T-cell (primary cell): ENCODE data around the gene IQSEC1. TPM values are rescaled to one million over a fixed set of nuclear protein-coding genes. Genes with fewer than 3 reads are reported as not detected.
"Not testable (repeated sequence)": the region's sequence is repeated elsewhere in the genome, so short reads cannot be mapped to it uniquely, and the experiment has no call there.

Source experiments
- ATAC-seq, 4 experiments: fragments of 200-7000 bp in 3 of 4; fragments of 150-1000 bp in 1 of 4; cut with Tn5 transposase; replicated peaks in 1 of 4; 1 replicate in 3 of 4; 2 replicates in 1 of 4; pipeline ENCODE4 v1.10.0; 2021; ENCODE audit warnings: moderate library complexity in 3 of 4, mild to moderate bottlenecking in 2 of 4, moderate number of reproducible peaks in 1 of 4
- CTCF ChIA-PET, 2 donors: fragments of 300-600 bp; sonication (Branson Sonifier 250); formaldehyde crosslinking; loops; one replicate each; lab custom pipeline; 2022; ENCODE audit warnings: antibody characterized with exemption in 2 of 2; lab: Charles Lee
- POLR2A ChIA-PET, 2 donors: fragments of 300-600 bp; sonication (Branson Sonifier 250); formaldehyde crosslinking; loops; one replicate each; lab custom pipeline; 2022; ENCODE audit warnings: antibody characterized with exemption in 2 of 2; lab: Charles Lee
- DNase-seq, 35 experiments: peaks; one replicate each; pipeline versions ENCODE4 v3.0.0 to v3.0.0-alpha.2; 2013 to 2023
- H3K27ac ChIP-seq: one replicate; pipeline ENCODE4 v1.5.1; 2013; ENCODE audit warnings: low read length
- H3K27me3 ChIP-seq, 2 experiments: replicated peaks in 1 of 2; 1 replicate in 1 of 2; 2 replicates in 1 of 2; pipeline versions ENCODE4 v1.6.1 to v1.7.0; 2013; ENCODE audit warnings: low read length in 1 of 2, mixed read lengths in 1 of 2; ENCODE audit not compliant: control insufficient read depth in 2 of 2, insufficient read depth in 2 of 2; ENCODE audit errors: extremely low read depth in 1 of 2
- H3K36me3 ChIP-seq, 2 donors: 1 replicate in 1 of 2; 2 replicates in 1 of 2; pipeline versions ENCODE4 v1.6.1 to v1.7.0; 2013; ENCODE audit warnings: low read length in 1 of 2; ENCODE audit not compliant: control insufficient read depth in 2 of 2, insufficient read depth in 1 of 2; ENCODE audit errors: extremely low read depth in 1 of 2
- H3K4me1 ChIP-seq, 2 experiments: 1 replicate in 1 of 2; 2 replicates in 1 of 2; pipeline versions ENCODE4 v1.6.1 to v1.7.0; 2013; ENCODE audit warnings: low read length in 2 of 2, mixed read lengths in 1 of 2; ENCODE audit not compliant: insufficient read depth in 2 of 2, control insufficient read depth in 1 of 2; ENCODE audit errors: extremely low read depth in 1 of 2
- H3K4me3 ChIP-seq, 2 donors: 1 replicate in 1 of 2; 2 replicates in 1 of 2; pipeline versions ENCODE4 v1.5.1 to v1.7.0; 2013; ENCODE audit warnings: mild to moderate bottlenecking in 2 of 2, low read length in 1 of 2, moderate library complexity in 1 of 2; ENCODE audit not compliant: control insufficient read depth in 1 of 2; ENCODE audit errors: extremely low read depth in 1 of 2
- H3K9me3 ChIP-seq: 2 replicates; pipeline ENCODE4 v1.7.0; 2013
- H3K27ac Mint-ChIP-seq, 2 donors: one replicate each; pipeline ENCODE4 v1.8.0; 2020 to 2021; ENCODE audit warnings: mild to moderate bottlenecking in 2 of 2, mixed read lengths in 2 of 2
- H3K27me3 Mint-ChIP-seq, 2 donors: one replicate each; pipeline ENCODE4 v1.8.0; 2021 to 2022; ENCODE audit warnings: mixed read lengths in 2 of 2
- H3K36me3 Mint-ChIP-seq: one replicate; pipeline ENCODE4 v1.8.0; 2021; ENCODE audit warnings: mixed read lengths
- H3K4me1 Mint-ChIP-seq, 3 donors: one replicate each; pipeline ENCODE4 v1.8.0; 2020 to 2022; ENCODE audit warnings: mixed read lengths in 3 of 3, mild to moderate bottlenecking in 1 of 3
- H3K4me3 Mint-ChIP-seq, 3 donors: one replicate each; pipeline ENCODE4 v1.8.0; 2020 to 2022; ENCODE audit warnings: mild to moderate bottlenecking in 3 of 3, mixed read lengths in 3 of 3, moderate library complexity in 3 of 3
- H3K9me3 Mint-ChIP-seq, 3 donors: one replicate each; pipeline ENCODE4 v1.8.0; 2020 to 2022; ENCODE audit warnings: mixed read lengths in 3 of 3
- WGBS: methylation state at CpG from one replicate; pipeline ENCODE4 v1.1.5; 2013; ENCODE audit warnings: missing lambda C conversion rate; ENCODE audit not compliant: insufficient coverage; 5-methylcytosine and 5-hydroxymethylcytosine counted together
- total RNA-seq, 35 experiments: library from RNA in 6 of 35; stranded (reverse) in 6 of 35; fragments of 120-200 nt in 1 of 35; gene quantifications; one replicate each; pipeline versions ENCODE4 v1.2.1 to v1.2.4 and lab custom pipeline; 2013 to 2026

Gene IQSEC1
- total RNA-seq, 5 donors from 2014 or later (not counting 1 experiment from before 2014, with no cell fraction given), result 73.7 to 113 (median 86.9) TPM

DNA sequence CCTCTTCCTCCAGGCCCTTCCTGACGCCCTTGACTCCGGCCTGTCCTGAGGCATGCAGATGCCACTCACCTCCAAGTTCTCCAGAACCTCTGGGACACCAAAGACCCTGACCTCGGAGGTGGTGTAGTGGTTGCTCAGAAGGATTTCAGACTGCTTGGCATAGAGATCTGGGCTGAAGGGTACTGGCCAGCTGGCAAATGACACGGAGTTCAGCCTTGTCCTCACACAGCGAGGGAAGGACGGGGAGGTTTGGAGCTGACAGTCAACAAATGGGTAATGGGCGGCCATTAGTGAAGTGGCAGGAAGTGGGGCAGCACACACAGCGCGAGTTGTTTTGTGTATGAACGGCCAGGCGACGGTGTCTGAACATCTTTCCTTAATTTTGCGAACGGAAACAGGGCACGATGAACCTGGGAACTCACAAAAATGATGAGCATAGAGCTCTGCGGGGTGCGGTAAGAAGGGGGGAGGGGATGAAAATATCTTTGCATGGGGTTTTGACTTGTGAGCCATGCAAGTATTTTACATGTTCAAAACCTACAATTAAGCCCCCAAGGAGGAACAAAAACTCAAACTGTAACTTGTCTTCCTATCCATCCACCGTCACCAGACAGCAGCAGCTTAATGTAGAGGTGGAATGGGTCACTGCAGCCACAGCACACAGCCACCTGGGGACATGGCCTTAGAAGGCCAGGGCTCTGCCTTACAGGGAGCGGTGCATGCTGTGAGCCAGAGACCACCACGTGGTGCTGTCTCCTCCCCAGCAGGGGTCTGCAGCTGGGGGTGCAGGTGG lies 188.2 kb downstream of the IQSEC1 start:
- Mint-ChIP-seq H3K36me3 (no peaks in the 10 kb centered on the region), H3K4me1 (peaks cover 6 to 18% (median 11%) of the 10 kb centered on the region in 3 donors), H3K4me3 (no peak overlapping the region), H3K27me3 (peaks cover 13 to 20% of the 10 kb centered on the region in 2 donors), H3K27ac (no peak overlapping the region), H3K9me3 (no peaks in the 10 kb centered on the region)
- Histone ChIP-seq H3K27me3 (peaks cover 0 to 40% of the 10 kb centered on the region in 2 experiments), H3K4me1 (peaks cover 5 to 7% of the 10 kb centered on the region in 2 experiments), H3K4me3 (no peak overlapping the region), H3K27ac (no peak overlapping the region), H3K9me3 (no peaks in the 10 kb centered on the region), H3K36me3 (peaks cover 0 to 4% of the 10 kb centered on the region in 2 donors)
- ATAC-seq (no peak), DNase-seq (no peak)
- ChIA-PET CTCF (no interaction called here), POLR2A (no interaction called here)
- 92% methylated on average over 13 of the region's 20 CpGs for WGBS

DNA sequence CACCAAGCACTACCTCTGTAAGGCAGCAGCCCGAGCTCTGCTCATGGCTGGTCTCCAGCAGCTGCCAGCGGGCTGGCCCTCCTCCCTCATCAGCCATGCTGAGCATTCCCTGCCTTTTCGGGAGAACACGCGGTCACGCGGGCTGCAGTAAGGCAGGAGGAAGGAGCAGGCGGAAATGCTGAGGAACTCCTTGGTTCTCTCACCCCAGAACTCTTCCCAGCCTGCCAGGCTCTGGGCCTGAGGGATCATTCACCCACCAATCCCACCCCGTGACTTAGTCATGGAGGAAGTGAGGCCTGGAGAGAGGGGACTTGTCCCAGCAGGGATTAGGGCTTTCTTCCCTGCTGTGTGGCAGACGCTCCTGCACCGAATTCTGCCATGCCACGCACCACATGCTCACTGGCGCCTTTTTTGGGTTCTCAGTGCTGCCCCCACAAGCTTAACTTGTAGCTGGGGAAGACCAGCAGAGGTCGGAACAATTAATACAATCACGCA lies 189.0 kb downstream of the IQSEC1 start:
- ChIA-PET CTCF (no interaction called here), POLR2A (no interaction called here)
- Histone ChIP-seq H3K9me3 (no peaks in the 10 kb centered on the region), H3K27me3 (peaks cover 0 to 40% of the 10 kb centered on the region in 2 experiments), H3K36me3 (peaks cover 0 to 4% of the 10 kb centered on the region in 2 donors), H3K4me3 (no peak overlapping the region), H3K4me1 (peaks cover 5 to 7% of the 10 kb centered on the region in 2 experiments), H3K27ac (no peak overlapping the region)
- Mint-ChIP-seq H3K9me3 (no peaks in the 10 kb centered on the region), H3K27ac (no peak overlapping the region), H3K4me1 (peaks cover 6 to 18% (median 11%) of the 10 kb centered on the region in 3 donors), H3K4me3 (no peak overlapping the region), H3K36me3 (no peaks in the 10 kb centered on the region), H3K27me3 (peaks cover 9 to 17% of the 10 kb centered on the region in 2 donors)
- DNase-seq, result no peak
- no peak for ATAC-seq
- 86% methylated on average over 2 of the region's 15 CpGs for WGBS

DNA sequence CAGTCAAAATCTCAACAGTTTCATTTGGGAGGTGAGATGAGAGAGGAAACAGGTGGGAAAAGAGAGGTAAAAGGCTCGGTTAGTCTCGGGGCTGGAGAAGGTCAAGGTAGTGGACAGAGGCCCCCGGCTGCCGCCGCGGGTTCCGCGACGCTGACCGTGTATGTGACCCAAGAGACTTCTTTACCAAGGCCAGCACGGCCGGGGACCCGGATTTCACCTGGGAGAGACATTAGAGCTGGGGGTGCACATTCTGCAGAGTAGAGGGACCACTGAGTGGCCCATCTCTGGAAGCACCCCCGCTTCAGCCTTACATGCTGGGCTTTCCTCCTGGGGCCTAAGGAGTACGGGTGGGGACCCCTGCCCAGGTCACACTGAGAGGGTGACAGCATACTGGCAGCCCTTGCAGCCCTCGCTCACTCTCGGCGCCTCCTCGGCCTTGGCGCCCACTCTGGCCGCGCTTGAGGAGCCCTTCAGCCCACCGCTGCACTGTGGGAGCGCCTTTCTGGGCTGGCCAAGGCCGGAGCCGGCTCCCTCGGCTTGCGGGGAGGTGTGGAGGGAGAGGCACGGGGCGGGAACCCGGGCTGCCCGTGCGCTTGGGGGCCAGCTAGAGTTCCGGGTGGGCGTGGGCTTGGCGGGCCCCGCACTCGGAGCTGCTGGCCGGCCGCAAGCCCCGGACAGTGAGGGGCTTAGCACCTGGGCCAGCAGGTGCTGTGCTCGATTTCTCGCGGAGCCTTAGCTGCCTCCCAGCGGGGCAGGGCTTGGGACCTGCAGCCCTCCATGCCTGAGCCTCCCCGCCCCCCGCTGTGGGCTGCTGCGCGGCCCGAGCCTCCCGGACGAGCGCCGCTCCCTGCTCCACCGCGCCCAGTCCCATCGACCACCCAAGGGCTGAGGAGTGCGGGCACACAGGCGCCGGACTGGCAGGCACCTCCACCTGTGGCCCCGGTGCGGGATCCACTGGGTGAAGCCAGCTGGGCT lies 190.6 kb downstream of the IQSEC1 start:
- CTCF ChIA-PET, result no interaction called here
- Mint-ChIP-seq H3K9me3 (no peaks in the 10 kb centered on the region), H3K27me3 (peaks cover 3 to 11% of the 10 kb centered on the region in 2 donors), H3K4me3 (no peak overlapping the region), H3K27ac (no peak overlapping the region), H3K36me3 (no peaks in the 10 kb centered on the region), H3K4me1 (peaks cover 6 to 18% (median 11%) of the 10 kb centered on the region in 3 donors)
- ATAC-seq, result no peak
- Histone ChIP-seq H3K4me3 (no peak overlapping the region), H3K27ac (no peak overlapping the region), H3K4me1 (peaks cover 5 to 7% of the 10 kb centered on the region in 2 experiments), H3K27me3 (peaks cover 0 to 31% of the 10 kb centered on the region in 2 experiments), H3K9me3 (no peaks in the 10 kb centered on the region), H3K36me3 (peaks cover 0 to 4% of the 10 kb centered on the region in 2 donors)
- 94% methylated on average over 59 of the region's 62 CpGs for WGBS
- POLR2A ChIA-PET, result no interaction called here
- DNase-seq, result no peak

DNA sequence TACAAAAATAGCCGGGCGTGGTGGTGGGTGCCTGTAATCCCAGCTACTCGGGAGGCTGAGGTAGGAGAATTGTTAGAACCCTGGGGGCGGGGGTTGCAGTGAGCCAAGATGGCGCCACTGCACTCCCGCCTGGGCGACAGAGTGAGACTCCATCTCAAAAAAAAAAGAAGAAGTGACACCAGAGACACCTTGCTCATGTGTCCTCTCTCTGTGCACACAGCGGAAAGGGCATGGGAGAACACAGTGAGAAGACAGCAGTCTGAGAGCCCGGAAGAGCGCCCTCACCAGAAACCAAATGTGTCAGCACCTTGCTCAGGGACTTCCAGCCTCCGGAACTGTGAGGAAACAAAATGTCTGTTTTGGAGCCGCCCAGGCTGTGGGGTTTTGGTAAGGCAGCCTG lies 191.4 kb downstream of the IQSEC1 start:
- H3K9me3 Mint-ChIP-seq, H3K36me3 ChIP-seq, H3K4me3 Mint-ChIP-seq, H3K27ac ChIP-seq, H3K27me3 Mint-ChIP-seq, DNase-seq, CTCF ChIA-PET, H3K27ac Mint-ChIP-seq, H3K36me3 Mint-ChIP-seq, H3K4me3 ChIP-seq, POLR2A ChIA-PET, H3K4me1 ChIP-seq, H3K9me3 ChIP-seq, ATAC-seq: not testable (repeated sequence)
- peaks cover 0 to 27% of the 10 kb centered on the region in 2 experiments for H3K27me3 ChIP-seq
- WGBS, result 94% methylated on average over 10 of the region's 12 CpGs
- peaks cover 6 to 18% (median 11%) of the 10 kb centered on the region in 3 donors for H3K4me1 Mint-ChIP-seq

DNA sequence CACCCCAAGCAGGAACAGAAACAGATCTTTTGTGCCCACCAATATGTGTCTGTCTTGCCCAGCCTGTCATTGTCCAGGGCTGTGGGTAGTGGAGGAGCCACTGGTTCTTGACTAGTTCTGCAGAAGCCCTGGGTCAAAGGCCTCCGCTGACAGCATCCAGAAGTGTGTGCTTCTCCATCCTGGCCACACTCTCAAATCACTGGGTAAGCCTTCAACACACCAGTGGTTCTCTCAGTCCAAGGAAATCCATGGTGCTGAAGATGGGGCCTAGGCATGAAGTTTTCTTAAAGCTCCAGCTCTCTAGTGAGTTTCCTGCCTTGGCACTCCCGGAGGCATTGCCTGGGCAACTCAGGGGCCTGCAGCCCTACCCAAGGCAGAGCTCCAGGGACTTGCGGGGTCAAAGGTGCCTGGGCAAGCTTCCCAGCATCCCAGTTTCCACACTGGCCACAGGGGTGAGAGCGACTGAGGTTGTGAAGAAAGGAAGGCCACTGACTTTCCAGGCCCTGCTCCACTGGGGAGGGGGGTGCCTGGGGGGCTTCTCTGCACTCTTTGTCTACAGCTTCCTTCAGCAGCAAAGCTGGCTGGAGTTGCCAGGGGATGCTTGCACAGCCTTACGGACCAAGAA lies 193.9 kb downstream of the IQSEC1 start:
- Histone ChIP-seq H3K9me3 (no peaks in the 10 kb centered on the region), H3K27ac (no peak overlapping the region), H3K4me1 (peaks cover 0 to 9% of the 10 kb centered on the region in 2 experiments), H3K27me3 (peaks cover 0 to 24% of the 10 kb centered on the region in 2 experiments), H3K4me3 (no peak overlapping the region), H3K36me3 (peaks cover 0 to 2% of the 10 kb centered on the region in 2 donors)
- peaks cover 9 to 15% of the 10 kb centered on the region in 2 donors for H3K27me3 Mint-ChIP-seq
- H3K36me3 Mint-ChIP-seq, result no peaks in the 10 kb centered on the region
- POLR2A ChIA-PET, result no interaction called here
- WGBS, result 100% methylated on average over 2 of the region's 5 CpGs
- peaks cover 0 to 8% (median 6%) of the 10 kb centered on the region in 3 donors for H3K4me1 Mint-ChIP-seq
- ATAC-seq (no peak), DNase-seq (no peak)
- CTCF ChIA-PET, result no interaction called here
- H3K9me3 Mint-ChIP-seq, result no peaks in the 10 kb centered on the region
- no peak overlapping the region for H3K27ac Mint-ChIP-seq
- no peak overlapping the region for H3K4me3 Mint-ChIP-seq

DNA sequence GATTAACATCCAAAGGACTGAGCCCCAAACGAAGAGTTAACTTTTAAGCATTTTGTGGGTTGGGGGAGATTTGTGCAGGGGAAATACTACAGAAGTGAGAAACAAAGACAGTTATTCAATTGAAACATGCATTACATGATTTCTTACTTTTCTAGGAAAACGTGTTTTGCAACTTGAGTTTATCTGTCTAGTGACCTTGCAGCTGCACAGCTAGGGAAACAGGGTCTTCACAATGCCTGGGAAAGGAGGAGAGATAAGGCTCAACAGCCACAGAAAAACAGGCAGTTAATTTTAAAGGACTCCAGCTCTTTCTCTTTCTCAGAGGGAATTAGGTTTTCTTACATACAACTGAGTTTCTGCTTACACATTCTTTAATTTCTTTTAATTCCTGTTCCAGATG lies 194.5 kb downstream of the IQSEC1 start:
- H3K36me3 ChIP-seq, CTCF ChIA-PET, H3K36me3 Mint-ChIP-seq, H3K9me3 Mint-ChIP-seq, H3K4me1 ChIP-seq, POLR2A ChIA-PET, DNase-seq, H3K27ac Mint-ChIP-seq, ATAC-seq, H3K9me3 ChIP-seq, H3K4me3 Mint-ChIP-seq, H3K27ac ChIP-seq, H3K4me3 ChIP-seq, H3K4me1 Mint-ChIP-seq: not testable (repeated sequence)
- peaks cover 14 to 15% of the 10 kb centered on the region in 2 donors for H3K27me3 Mint-ChIP-seq
- peaks cover 0 to 26% of the 10 kb centered on the region in 2 experiments for H3K27me3 ChIP-seq
- WGBS, result no CpG with 5 or more reads among the region's 2 CpGs
